Progenitor cell of endocrine pancreas (in vitro differentiated cells): ENCODE measurements around the gene AP3B1. TPM values are rescaled to one million over a fixed set of nuclear protein-coding genes. Genes with fewer than 3 reads are reported as not detected.

Experiments
- DNase-seq: peaks from one replicate; pipeline ENCODE4 v3.0.0; 2021; ENCODE audit warnings: low spot score; ENCODE audit not compliant: unreplicated experiment
- H3K27ac Mint-ChIP-seq: 2 replicates; pipeline ENCODE4 v1.8.0; 2021; ENCODE audit warnings: mild to moderate bottlenecking, moderate library complexity, mixed read lengths
- H3K27me3 Mint-ChIP-seq: 2 replicates; pipeline ENCODE4 v1.8.0; 2021; ENCODE audit warnings: mixed read lengths
- H3K36me3 Mint-ChIP-seq: 2 replicates; pipeline ENCODE4 v1.8.0; 2022; ENCODE audit warnings: mixed read lengths; ENCODE audit not compliant: insufficient read depth
- H3K4me1 Mint-ChIP-seq: 2 replicates; pipeline ENCODE4 v1.8.0; 2021; ENCODE audit warnings: low read depth, mixed read lengths
- H3K4me3 Mint-ChIP-seq: 2 replicates; pipeline ENCODE4 v1.8.0; 2021; ENCODE audit warnings: low read depth, mild to moderate bottlenecking, moderate library complexity, mixed read lengths
- H3K9me3 Mint-ChIP-seq: 2 replicates; pipeline ENCODE4 v1.8.0; 2021; ENCODE audit warnings: low read depth, mixed read lengths
- CTCF ChIP-seq: fragments of 200-600 bp; sonication (generic); IDR thresholded peaks from one replicate; pipeline ENCODE4 v1.5.0; 2021; ENCODE audit warnings: antibody characterized with exemption, mild to moderate bottlenecking; ENCODE audit not compliant: unreplicated experiment
- total RNA-seq: library from RNA; stranded (reverse); gene quantifications from 2 replicates; pipeline ENCODE4 v1.2.1, GENCODE V29; 2021

The AP3B1 gene
- total RNA-seq, 1 donor from 2014 or later = 50.9 TPM

- no peak for DNase-seq
- Mint-ChIP-seq H3K27me3 (no peaks in the 10 kb centered on the region), H3K9me3 (no peaks in the 10 kb centered on the region), H3K27ac (no peak overlapping the region), H3K36me3 (no peaks in the 10 kb centered on the region), H3K4me3 (no peak overlapping the region), H3K4me1 (peaks cover 33% of the 10 kb centered on the region)
- no peak for TF ChIP-seq CTCF
Observed at GRCh38 chr5:78003919-78004318, 290.6 kb downstream of the AP3B1 start.

GRCh38 chr5:78003450-78003849 lies 291.0 kb downstream of the AP3B1 start:
- no peaks in the 10 kb centered on the region for H3K27me3 Mint-ChIP-seq
- H3K27ac Mint-ChIP-seq = no peak overlapping the region
- H3K4me3 Mint-ChIP-seq = no peak overlapping the region
- no peaks in the 10 kb centered on the region for H3K36me3 Mint-ChIP-seq
- H3K9me3 Mint-ChIP-seq = no peaks in the 10 kb centered on the region
- TF ChIP-seq CTCF = no peak
- DNase-seq = no peak
- peaks cover 34% of the 10 kb centered on the region for H3K4me1 Mint-ChIP-seq

- TF ChIP-seq CTCF = no peak
- Mint-ChIP-seq H3K4me3 (no peak overlapping the region), H3K27ac (no peak overlapping the region), H3K27me3 (no peaks in the 10 kb centered on the region), H3K36me3 (peaks cover 1% of the 10 kb centered on the region), H3K9me3 (no peaks in the 10 kb centered on the region), H3K4me1 (peaks cover 34% of the 10 kb centered on the region)
- DNase-seq = no peak
Observed at GRCh38 chr5:78002690-78003089, 291.8 kb downstream of the AP3B1 start.

- Mint-ChIP-seq H3K9me3 (no peaks in the 10 kb centered on the region), H3K27me3 (no peaks in the 10 kb centered on the region), H3K36me3 (peaks cover 6% of the 10 kb centered on the region), H3K4me3 (no peak overlapping the region), H3K4me1 (peaks cover 35% of the 10 kb centered on the region), H3K27ac (no peak overlapping the region)
- DNase-seq = no peak
- TF ChIP-seq CTCF = no peak
Observed at GRCh38 chr5:78001197-78001596, 293.3 kb downstream of the AP3B1 start.

GRCh38 chr5:78000191-78000590 lies 294.3 kb downstream of the AP3B1 start:
- Mint-ChIP-seq H3K4me1 (peaks cover 29% of the 10 kb centered on the region), H3K36me3 (peaks cover 6% of the 10 kb centered on the region), H3K27me3 (no peaks in the 10 kb centered on the region), H3K9me3 (no peaks in the 10 kb centered on the region), H3K4me3 (no peak overlapping the region), H3K27ac (peak overlapping the region; percentile 26)
- no peak for TF ChIP-seq CTCF
- DNase-seq = no peak
